HG03460 (cell line): ENCODE data around the gene CBX6.
"Not testable (repeated sequence)": the region's sequence is repeated elsewhere in the genome, so short reads cannot be mapped to it uniquely, and the experiment has no call there.

Experiments
- ATAC-seq: cut with Tn5 transposase; IDR thresholded peaks from one replicate; pipeline ENCODE4 v1.9.1; 2021; ENCODE audit not compliant: unreplicated experiment

CBX6 gene

GRCh38 chr22:38861170-38861876 is 10.7 kb downstream of the CBX6 start:
- ATAC-seq, result no peak

- no peak for ATAC-seq
Observed at GRCh38 chr22:38860283-38861169, 11.5 kb downstream of the CBX6 start.

- no peak for ATAC-seq
Observed at GRCh38 chr22:38859581-38860282, 12.3 kb downstream of the CBX6 start.

GRCh38 chr22:38858492-38858891 is 13.5 kb downstream of the CBX6 start:
- ATAC-seq, result no peak

- not testable (repeated sequence) for ATAC-seq
Observed at GRCh38 chr22:38854476-38854875, 17.5 kb downstream of the CBX6 start.

- ATAC-seq, result not testable (repeated sequence)
Observed at GRCh38 chr22:38853883-38854282, 18.1 kb downstream of the CBX6 start.

GRCh38 chr22:38853196-38853651 is 18.8 kb downstream of the CBX6 start:
- ATAC-seq, result no peak

- no peak for ATAC-seq
Observed at GRCh38 chr22:38852522-38852921, 19.5 kb downstream of the CBX6 start.

- ATAC-seq, result no peak
Observed at GRCh38 chr22:38850941-38851849, 20.8 kb downstream of the CBX6 start.

- no peak for ATAC-seq
Observed at GRCh38 chr22:38850399-38850798, 21.6 kb downstream of the CBX6 start.

- ATAC-seq, result no peak
Observed at GRCh38 chr22:38849811-38850210, 22.2 kb downstream of the CBX6 start.

- no peak for ATAC-seq
Observed at GRCh38 chr22:38846412-38846811, 25.6 kb downstream of the CBX6 start.

GRCh38 chr22:38845004-38845740 is 26.8 kb downstream of the CBX6 start:
- ATAC-seq, result no peak

- no peak for ATAC-seq
Observed at GRCh38 chr22:38844315-38845003, 27.6 kb downstream of the CBX6 start.

GRCh38 chr22:38843657-38844314 is 28.2 kb downstream of the CBX6 start, which contains the start of gene NPTXR:
Gene NPTXR, minus strand, starts transcription at chr22:38844028.
- ATAC-seq, result no peak

GRCh38 chr22:38843201-38843656 is 28.8 kb downstream of the CBX6 start:
- ATAC-seq, result no peak

- ATAC-seq, result no peak
Observed at GRCh38 chr22:38842512-38843200, 29.4 kb downstream of the CBX6 start.

- ATAC-seq, result no peak
Observed at GRCh38 chr22:38841635-38842034, 30.4 kb downstream of the CBX6 start.
